SKM-1 treated with dmso at 0.1 percent for 144 hours (cell line): ENCODE data around the gene GBP7.

Experiments
- DNase-seq: peaks from one replicate; lab custom pipeline; 2025; ENCODE audit not compliant: unreplicated experiment; lab: John Stamatoyannopoulos, UW

GBP7 gene

GRCh38 chr1:89121641-89122040 lies 54.2 kb downstream of the GBP7 start:
- no peak for DNase-seq

DNA sequence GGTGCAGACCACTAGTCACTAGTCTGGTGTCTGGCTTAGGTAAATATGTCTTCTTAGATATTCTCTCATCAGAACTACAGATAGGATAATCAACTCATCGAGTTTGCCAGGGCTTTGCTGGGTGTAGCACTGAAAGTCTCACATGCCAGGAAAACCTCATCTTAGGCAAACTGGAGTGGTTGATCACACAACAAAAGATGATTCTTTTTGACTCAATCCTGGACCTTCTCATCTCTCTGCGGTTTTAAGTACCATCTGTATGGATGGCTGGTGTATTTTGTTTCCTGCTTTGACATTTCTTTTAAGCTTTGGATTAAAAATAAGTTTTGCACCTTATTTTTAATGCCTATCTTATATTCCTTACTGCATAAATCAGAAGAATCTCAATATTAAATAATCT lies 61.1 kb downstream of the GBP7 start:
- no peak for DNase-seq

GRCh38 chr1:89112871-89113613 lies 62.8 kb downstream of the GBP7 start:
- DNase-seq = no peak

- DNase-seq = no peak
Measured at GRCh38 chr1:89104687-89105086, 71.1 kb downstream of the GBP7 start.

GRCh38 chr1:89104147-89104546 lies 71.7 kb downstream of the GBP7 start:
- DNase-seq = no peak

DNA sequence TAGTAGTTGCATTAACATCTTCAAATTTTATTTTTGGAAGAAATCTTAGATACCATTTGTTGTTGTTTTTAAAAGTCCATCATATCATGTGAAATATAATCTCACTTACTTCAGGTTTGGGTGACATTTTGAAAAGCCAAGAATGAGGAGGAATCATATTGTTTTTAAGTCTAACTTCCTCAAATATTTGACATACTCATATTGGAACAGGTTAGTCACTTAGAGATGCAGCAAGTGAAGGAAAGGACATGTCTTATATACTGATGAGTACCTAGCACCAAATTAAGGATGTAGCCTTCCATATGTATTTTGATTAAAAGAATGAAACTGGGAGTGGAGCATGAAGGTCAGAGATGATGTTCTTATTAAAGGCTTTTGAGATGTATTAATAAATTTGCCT lies 73.8 kb downstream of the GBP7 start:
- no peak for DNase-seq

GRCh38 chr1:89100412-89100811 lies 75.4 kb downstream of the GBP7 start:
- no peak for DNase-seq

DNA sequence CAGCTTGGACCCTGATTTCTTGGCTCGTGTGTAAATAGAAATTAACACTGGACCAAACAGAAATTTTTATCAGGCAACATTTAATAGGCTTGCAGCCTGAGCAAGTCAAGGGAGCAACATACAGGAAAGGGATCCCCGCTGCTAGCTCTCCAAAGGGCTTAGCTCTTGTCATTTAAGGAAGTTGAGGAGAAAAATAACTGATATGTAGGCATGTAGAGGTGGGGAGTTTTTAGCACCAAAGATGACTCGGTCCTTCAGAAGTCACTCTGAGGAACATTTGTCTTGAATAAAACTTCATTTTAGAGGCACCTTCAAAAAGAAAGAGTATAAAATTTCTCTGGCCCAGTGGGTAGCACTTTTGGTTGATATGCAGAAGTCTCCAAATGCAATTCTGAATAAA lies 76.9 kb downstream of the GBP7 start:
- DNase-seq = no peak

GRCh38 chr1:89095737-89096136 lies 80.1 kb downstream of the GBP7 start:
- no peak for DNase-seq

- DNase-seq = no peak
Measured at GRCh38 chr1:89089962-89090361, 85.8 kb downstream of the GBP7 start.

DNA sequence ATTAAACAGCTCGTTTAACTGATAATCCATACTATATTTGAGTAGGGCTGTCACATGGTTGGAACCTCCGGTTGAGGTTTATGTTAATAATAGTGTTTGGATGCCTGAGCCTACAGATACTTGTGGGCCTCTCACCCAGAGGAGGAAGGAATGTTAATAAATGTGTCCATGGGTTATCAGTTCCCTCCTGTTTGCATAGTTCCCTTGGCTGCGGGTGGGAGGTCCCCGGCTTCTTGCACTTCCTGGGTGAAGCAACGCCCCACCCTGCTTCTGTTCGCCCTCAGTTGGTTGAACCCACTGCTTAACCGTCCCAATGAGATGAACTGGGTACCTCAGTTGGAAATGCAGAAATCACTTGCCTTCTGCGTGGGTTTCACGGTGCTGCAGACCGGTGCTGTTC lies 87.2 kb downstream of the GBP7 start:
- no peak for DNase-seq

GRCh38 chr1:89087241-89087640 lies 88.6 kb downstream of the GBP7 start:
- no peak for DNase-seq

DNA sequence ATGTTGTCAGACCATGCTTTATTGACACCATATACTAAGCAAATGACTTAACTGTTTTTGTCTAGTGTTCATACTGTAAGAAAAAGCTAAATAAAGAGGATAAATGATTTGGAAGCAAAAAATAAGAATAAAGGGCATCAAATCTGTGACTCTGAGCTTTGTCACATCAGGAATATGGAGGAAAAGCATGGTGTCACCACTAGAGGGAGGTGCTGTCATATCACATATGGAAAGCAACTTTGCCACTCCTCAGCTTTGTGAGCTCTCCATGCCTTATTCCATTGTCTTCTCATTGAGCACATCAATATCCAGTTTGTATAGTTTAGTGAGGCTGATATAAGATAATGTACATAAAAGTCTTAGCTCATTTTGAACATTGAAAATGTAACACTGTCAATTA lies 90.0 kb downstream of the GBP7 start:
- peak; percentile 21 for DNase-seq
